ENCODE results near the gene SUMO1.
"Not testable (repeated sequence)": the region's sequence is repeated elsewhere in the genome, so short reads cannot be mapped to it uniquely, and the experiment has no call there.

Gene SUMO1

DNA sequence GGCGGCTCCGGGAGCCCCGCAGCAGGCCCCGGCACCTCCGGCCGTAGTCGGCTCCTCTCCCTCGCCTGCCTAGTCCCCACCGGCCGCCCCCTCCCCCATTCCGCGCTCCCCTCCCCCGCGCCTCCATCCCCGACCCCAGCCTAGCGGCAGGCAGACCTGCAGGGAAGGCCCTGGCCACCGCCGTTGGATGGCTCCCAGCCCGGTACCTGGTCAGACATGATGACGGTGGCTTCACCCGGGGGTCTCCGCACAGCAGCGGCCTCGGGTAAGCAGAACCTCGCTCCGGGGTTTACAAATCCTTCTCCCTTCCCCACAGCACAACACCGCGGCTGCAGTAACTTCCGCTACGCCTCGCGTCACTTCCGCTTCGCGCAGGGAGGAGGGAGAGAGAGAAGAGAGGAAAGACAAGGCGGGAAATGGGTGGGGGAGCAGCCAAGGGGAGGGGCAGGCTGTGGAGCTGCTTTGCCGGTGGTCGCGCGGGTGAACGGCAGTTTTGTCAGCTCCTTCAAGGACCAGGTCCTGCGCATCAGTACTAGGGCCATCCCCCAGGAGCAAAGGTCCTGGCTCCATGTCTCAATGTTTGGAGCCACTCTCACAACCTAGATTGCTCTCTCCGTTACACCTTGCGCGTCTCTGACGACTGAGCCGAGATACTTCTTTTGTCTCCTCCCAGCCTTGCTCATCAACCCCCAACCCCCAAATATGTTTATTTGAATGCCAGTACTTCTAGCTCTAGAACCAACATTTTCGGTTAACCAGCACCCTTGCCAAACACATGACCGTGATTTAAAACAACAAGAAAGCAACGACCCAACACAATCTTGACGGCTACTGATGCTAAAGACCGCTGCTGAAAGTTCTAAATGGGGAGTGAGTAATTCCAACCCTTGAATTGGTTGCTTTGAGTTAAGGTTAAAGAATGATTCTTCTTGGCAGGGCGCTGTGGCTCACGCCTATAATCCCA, at the start of gene SUMO1:
TSS of gene SUMO1 (minus strand) at position 364 of the 964 bp plus-strand sequence. CDS start at position 218, 146 bp downstream.
- DNase-seq, result peak; percentile 97
- in situ Hi-C loops (cut with MboI; ENCODE audit: low pct_unique_long_range_greater_than_20kb, low sequenced_read_pairs), result no loop called here

DNA sequence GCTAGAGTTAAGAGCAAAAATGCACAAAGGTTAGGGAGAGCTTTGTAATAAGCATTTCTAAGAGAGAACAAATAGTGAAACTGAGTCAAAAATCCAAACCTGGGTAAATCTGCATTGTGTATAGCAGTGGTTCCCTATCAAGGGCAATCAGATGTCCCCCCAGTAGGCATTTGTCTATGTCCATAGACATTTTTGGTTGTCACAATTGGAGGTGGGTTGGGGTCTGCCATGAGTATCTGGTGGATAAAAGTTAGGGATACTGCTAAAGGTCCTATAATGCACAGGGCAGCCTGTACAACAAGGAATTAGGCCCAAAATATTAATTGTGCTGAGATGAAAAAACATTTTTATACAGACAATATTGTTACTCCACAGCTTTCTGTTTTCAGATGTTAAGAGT, 48.2 kb upstream of the SUMO1 start:
- no peak for DNase-seq
- in situ Hi-C loops (cut with MboI; ENCODE audit: low pct_unique_long_range_greater_than_20kb, low sequenced_read_pairs), result no loop called here

DNA sequence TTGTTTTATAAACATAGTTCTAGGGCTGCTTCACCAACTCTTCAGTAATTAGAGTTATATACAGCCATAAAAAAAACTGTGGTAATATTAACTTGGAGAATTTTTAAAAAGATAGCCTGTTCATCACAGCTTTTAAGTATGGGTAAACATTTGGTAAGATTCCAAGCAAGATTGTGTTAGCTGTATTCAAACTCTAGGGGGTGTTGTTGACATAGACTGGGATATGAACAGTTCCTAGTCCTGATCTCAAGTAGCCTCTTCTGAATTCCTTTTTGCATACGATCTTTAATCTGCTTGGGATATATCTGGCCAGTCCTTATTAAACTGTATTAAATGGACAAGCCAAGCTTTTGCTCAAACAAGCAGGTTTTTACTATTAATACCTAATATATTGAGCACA, 40.5 kb upstream of the SUMO1 start:
- peak; percentile 53 for DNase-seq
- in situ Hi-C loops (cut with MboI; ENCODE audit: low pct_unique_long_range_greater_than_20kb, low sequenced_read_pairs), result no loop called here

DNA sequence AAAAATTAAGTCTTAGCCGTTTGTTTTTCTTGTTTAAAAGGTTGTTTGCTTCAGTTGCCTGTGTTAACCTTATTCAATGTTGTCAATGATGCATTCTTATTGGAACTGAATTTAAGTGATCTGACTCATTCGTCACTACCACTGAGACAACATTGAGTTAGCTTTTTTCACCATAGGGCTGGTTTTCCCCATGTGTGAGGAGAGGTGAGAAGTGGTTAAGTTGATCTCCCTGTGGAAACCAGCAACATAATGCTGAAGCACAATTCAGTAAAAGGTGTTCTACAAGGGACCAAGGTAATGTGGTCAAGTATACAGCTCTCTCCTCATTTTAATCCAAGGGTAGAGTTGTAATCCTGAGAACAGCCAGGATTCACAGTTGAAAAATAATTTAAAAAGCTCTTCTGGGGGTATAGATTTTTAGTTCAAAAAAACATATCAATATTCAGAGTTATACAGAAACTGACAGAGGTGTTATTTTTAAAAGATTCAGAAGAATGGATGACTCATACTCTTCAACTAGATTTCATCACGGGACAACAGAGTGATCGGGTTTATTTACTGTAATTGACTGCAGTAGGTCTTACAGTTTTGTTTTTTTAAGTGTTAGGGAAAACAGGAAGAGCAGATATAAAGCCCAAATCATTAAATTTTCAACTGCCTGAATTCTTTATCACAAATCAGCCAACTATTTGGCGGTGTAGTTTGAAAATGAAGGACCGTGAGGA, 39.8 kb upstream of the SUMO1 start:
- DNase-seq, result no peak
- in situ Hi-C loops (cut with MboI; ENCODE audit: low pct_unique_long_range_greater_than_20kb, low sequenced_read_pairs), result no loop called here

DNA sequence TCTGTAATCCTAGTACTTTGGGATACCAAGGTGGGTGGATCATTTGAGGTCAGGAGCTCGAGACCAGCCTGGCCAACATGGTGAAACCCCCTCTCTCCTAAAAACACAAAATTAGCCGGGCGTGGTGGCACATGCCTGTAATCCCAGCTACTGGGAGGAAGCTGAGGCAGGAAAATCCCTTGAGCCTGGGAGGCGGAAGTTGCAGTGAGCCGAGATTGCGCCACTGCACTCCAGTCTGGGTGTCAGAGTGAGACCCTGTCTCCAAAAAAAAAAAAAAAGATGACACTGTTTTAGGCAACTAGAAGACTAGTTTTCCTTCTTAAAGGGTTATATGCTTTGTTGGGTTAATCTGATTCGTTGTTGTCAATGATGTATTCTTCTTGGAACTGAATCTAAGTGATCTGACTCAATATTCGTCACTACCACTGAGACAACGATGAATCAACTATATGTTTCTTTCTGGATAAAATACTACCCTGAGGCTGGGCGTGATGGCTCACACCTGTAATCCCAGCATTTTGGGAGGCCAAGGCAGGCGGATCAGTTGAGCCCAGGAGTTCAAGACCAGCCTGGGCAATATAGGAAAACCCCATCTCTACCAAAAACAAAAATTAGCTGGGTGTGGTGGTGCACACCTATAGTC, 37.8 kb upstream of the SUMO1 start:
- in situ Hi-C loops (cut with MboI; ENCODE audit: low pct_unique_long_range_greater_than_20kb, low sequenced_read_pairs); DNase-seq: not testable (repeated sequence)

DNA sequence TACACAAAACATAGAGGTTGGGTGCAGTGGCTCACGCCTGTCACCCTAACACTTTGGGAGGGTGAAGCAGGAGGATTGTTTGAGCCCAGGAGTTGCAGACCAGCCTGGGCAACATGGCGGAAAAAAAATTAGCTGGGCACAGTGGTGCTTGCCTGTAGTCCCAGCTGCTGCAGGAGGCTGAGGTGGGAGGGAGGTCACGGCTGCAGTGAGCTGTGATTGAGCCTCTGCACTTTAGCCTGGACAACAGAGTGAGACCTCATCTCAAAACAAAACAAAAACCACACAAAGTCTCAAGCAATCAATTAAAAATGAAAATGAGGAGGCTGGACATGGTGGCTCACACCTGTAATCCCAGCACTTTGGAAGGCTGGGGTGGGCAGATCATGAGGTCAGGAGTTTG, 32.1 kb upstream of the SUMO1 start:
- in situ Hi-C loops (cut with MboI; ENCODE audit: low pct_unique_long_range_greater_than_20kb, low sequenced_read_pairs), result no loop called here
- no peak for DNase-seq

DNA sequence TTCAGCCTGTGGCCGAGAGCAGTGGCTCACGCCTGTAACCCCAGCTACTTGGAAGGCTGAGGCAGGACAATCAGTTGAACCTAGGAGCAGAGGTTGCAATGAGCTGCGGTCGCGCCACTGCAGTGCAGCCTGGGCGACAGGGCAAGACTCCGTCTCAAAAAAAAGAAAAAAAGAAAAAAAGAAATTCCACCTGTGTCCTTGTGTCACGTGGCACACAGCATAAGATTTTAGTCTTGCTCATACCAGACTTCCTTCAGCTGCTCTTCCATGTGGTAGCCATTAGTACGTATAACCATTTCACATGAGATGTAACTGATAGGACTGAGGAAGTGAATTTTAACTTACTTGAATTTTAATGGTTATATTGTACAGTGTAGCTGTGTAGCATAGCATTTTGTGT, 31.2 kb upstream of the SUMO1 start:
- in situ Hi-C loops (cut with MboI; ENCODE audit: low pct_unique_long_range_greater_than_20kb, low sequenced_read_pairs), result no loop called here
- DNase-seq, result peak; percentile 56

DNA sequence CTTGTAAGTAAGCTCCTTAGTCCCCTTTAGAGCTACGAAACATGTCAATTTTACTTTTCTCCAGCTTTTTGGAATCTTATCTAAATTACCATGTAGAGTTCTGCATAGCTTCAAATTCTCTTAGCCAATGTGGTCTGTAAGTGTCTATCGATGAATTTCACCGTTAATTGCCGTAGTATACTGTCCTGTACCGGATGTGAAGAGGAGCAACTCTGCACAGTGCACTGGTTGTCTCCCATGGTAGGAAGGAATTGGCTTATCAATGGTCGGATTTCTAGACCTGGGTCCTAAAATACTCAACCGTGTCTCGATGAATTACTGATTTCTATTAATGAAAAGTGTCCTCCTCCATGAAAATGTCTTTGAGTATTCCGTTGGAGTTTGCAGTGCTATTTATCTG, 29.1 kb upstream of the SUMO1 start:
- DNase-seq, result peak; percentile 32
- in situ Hi-C loops (cut with MboI; ENCODE audit: low pct_unique_long_range_greater_than_20kb, low sequenced_read_pairs), result no loop called here

DNA sequence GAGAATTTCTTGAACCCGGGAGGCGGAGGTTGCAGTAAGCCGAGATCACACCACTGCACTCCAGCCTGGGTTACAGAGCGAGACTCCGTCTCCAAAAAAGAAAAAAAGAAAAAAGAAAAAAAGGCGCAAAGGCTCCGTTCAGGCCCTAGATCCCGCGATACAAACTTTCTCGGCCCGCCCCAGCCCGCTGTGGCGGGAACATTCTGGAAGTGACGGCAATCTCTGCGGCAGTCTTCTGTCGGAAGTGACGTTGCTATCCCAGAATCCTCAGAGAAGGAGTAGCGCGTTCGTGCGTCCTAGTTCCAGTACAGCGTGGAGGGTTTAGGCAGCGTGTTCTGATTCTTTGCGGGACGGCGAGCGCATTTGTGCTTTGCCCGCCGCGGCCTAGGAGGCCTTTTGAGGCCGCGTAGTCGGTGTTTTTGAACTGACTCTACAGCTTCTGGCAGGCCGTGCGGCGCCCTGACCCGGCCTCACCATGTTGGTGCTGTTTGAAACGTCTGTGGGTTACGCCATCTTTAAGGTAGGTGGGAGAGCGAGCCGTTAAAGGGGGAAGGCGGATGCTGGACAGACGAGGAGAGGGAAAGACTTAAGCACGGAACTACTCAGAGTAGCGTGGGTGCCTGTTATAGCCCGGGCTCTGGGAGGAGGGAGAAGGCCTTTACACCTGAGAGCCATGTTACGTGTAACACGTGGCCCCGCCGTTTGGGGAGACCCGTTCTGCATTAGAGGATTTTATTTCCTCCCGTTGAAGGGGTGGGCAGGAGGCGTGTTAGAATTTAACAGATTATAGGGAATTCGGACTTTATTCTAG, 27.3 kb upstream of the SUMO1 start, which contains the start of gene NOP58:
TSS of gene NOP58 (plus strand) at position 297 of the 811 bp plus-strand sequence. CDS start at position 476, 179 bp downstream.
- in situ Hi-C loops (cut with MboI; ENCODE audit: low pct_unique_long_range_greater_than_20kb, low sequenced_read_pairs), result no loop called here
- peak; percentile 95 for DNase-seq

DNA sequence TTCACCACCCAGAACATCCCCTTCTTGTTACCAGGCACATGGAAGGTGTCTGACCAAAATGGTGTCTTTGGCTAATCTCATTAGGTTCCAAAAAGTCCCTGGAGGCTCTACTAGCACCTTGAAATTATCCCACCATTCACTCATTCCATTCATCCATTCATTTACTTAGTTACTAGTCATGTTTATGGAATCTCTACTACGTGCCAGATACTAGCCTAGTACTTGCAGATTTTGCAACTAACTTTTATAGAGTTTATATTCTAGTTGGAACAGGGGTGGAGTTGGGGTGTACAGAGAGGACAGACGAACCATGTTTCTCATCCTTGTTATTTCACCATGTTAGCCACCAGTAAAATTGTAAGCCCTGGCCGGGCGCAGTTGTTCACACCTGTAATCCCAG, 23.1 kb upstream of the SUMO1 start:
- in situ Hi-C loops (cut with MboI; ENCODE audit: low pct_unique_long_range_greater_than_20kb, low sequenced_read_pairs), result no loop called here
- no peak for DNase-seq

DNA sequence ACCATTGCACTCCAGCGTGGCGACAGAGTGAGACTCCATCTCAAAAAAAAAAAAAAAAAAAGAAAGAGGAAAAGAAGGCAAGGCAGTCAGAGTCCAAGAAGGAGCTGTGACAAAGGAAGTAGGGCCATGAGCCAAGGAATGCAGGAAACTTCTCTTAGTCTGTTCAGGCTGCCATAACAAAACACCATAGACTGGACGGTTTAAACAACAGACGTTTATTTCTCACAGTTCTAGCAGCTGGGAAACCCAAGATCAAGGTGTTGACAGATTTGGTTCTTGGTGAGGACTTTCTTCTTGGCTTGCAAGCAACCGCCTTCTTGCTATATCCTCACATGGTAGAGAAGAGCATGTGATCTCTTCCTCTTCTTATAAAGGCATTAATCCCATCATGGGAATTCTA, 13.1 kb upstream of the SUMO1 start:
- DNase-seq, result no peak
- in situ Hi-C loops (cut with MboI; ENCODE audit: low pct_unique_long_range_greater_than_20kb, low sequenced_read_pairs), result no loop called here

DNA sequence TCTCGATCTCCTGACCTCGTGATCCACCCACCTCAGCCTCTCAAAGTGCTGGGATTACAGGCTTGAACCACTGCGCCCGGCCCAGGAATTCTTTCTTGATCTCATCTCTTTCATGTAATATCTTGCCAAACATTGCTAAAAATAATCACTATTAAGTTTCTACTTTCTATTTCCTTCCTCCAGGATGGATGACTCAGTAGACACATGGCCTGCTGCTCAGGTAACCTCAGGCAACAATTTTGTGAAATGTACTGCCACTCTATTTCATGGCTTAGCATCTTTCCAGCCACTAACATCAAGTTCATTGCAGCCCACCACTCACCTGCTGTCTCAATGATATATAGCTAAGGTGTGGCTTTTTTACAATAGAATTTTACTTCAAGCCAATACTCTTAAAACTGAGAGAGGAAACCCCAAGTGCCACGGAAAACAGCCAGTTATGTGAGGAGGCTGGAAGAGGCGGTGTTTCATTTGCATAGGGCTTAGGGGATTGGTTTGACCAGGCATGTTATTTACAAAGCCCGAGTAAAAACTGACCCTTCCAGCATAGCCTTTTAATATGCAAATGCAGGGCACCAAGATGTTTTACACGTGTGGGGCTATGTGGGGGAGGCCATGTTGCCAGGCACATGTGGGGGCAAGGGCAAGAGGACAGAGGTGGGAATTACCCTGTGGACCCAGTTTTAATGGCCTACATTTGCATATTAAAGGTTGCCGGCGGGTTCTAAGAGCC, 11.3 kb upstream of the SUMO1 start:
- in situ Hi-C loops (cut with MboI; ENCODE audit: low pct_unique_long_range_greater_than_20kb, low sequenced_read_pairs), result no loop called here

DNA sequence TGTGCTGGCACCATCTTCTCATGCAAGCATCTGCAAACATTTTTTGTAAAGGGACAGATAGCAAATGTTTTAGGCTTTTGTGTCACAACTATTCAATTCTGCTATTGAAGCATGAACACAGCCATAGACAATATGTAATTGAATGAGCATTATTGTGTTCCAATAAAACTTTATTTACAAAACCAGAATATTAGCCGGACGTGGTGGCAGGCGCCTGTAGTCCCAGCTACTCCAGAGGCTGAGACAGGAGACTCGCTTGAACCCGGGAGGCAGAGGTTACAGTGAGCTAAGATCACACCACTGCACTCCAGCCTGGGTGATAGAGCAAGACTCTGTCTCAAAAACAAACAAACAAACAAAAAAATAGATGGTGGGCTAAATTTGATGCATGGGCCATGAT, 9.3 kb upstream of the SUMO1 start:
- in situ Hi-C loops (cut with MboI; ENCODE audit: low pct_unique_long_range_greater_than_20kb, low sequenced_read_pairs); DNase-seq: not testable (repeated sequence)

More for the DNA sequence above, 11.3 kb upstream of the SUMO1 start:
- DNase-seq, result no peak

DNA sequence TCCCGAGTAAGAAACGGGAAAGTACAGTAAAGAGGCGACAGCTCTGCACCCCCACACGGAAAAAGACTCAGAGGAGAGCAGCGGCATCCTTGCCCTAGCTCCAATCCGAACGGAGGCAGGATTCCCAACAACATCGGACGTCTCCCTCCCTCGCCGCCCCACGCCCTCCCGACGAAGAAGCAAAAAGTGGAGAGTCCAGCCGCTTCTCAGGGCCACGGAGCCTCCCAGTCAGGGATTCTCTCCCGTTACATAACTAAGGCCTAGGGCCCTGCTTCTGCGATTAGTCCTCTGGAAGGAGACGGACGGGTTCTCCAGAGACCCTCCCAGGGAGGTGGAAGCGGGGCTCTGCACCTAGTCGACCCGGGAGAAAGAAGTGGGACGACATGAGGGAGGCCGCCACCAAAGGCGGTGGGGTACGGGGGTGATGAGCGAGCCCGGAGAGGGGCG, 587 bp downstream of the SUMO1 start:
- DNase-seq, result peak; percentile 45

DNA sequence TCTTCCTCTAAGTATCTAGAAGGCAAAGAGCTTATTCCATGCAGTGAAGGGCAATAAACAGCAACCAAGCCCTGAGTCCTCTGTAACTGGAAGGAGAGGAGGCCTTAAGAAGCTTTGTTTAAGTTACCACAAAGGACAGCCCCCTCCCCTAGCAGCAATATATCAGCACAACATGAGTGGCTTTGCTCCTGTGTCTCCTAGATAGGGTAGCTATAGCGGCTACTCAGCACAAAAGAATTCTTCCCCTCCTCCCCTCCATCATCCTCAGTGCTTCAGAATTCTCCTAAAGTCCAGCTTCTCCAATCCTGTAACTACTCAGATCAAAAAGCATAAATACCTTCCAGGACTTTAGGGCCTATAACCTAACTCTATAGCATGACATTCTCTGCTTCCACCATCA, 16.5 kb downstream of the SUMO1 start:
- DNase-seq, result no peak
- in situ Hi-C loops (cut with MboI; ENCODE audit: low pct_unique_long_range_greater_than_20kb, low sequenced_read_pairs), result no loop called here

More for the DNA sequence above, 587 bp downstream of the SUMO1 start:
- in situ Hi-C loops (cut with MboI; ENCODE audit: low pct_unique_long_range_greater_than_20kb, low sequenced_read_pairs), result no loop called here

DNA sequence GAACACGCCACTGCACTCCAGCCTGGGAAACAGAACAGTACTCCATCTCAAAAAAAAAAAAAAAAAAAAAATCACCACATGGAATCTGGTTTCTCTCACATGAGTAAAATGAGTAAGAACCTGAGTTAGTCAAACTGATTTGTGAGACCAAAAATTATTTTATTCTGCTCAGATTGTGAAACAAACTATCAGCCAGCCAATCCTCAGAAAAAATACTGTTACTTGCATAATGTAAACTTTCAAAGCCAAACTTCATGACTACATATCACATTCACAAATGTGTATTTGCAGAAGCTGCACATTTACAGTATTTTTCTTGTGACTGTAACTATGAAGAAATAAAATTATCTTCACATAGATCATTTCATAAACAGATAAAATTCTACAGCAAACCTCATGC, 23.2 kb downstream of the SUMO1 start:
- DNase-seq, result no peak
- in situ Hi-C loops (cut with MboI; ENCODE audit: low pct_unique_long_range_greater_than_20kb, low sequenced_read_pairs), result no loop called here

DNA sequence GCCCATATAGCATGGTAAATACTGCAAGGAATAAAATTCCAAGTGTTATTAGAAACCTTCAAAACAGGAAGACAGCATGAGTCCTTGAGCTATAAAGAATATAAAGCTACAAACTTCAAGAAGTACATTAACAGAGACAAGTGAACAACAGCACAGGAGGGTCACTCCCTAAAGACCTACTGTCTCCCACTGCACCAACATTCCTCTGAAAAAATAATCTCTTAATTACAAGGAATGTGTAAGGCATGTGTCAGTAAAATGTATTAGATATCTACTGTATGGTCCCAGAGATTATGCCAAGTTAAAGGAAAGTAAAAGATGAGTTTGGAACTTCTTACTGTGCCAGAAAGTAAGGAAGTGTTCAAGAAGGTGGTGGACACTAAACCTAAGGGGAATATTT, 29.9 kb downstream of the SUMO1 start:
- in situ Hi-C loops (cut with MboI; ENCODE audit: low pct_unique_long_range_greater_than_20kb, low sequenced_read_pairs), result no loop called here

DNA sequence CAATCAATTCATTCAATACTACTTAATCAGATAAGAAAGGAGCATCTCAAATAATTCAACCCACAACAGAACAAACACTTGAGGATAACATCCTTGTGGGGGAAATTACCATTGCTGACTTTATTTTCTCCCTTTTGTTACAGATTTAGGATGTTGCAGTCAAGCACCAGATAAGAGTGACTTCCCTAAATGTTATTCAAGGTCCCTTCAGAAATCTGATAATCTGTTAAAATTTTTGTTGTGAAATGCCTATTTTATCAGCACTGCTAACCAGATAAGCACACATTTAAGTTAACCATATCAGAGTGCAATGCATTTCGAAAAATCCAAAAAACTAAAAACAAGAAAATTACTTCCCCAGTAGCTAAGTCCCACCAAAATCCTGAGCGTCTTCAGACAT, 33.5 kb downstream of the SUMO1 start:
- in situ Hi-C loops (cut with MboI; ENCODE audit: low pct_unique_long_range_greater_than_20kb, low sequenced_read_pairs), result no loop called here

More for the DNA sequence above, 29.9 kb downstream of the SUMO1 start:
- no peak for DNase-seq

More for the DNA sequence above, 33.5 kb downstream of the SUMO1 start:
- no peak for DNase-seq

All from KBM-7 (cell line).